Liver (tissue), 9 donors: ENCODE data around the gene ONECUT1. TPM values are rescaled to one million over a fixed set of nuclear protein-coding genes. Genes with fewer than 3 reads are reported as not detected.
A peak's percentile ranks its signal among the peaks of the same experiment; 100 is the strongest.

Experiments
- DNase-seq: peaks from one replicate; pipeline ENCODE4 v3.0.0-alpha.2; 2017; ENCODE audit warnings: low spot score
- H3K27ac ChIP-seq, 2 donors: one replicate each; pipeline ENCODE4 v1.7.0; 2013; ENCODE audit warnings: inconsistent platforms in 2 of 2, low read length in 2 of 2, control low read depth in 1 of 2, low read depth in 1 of 2, mild to moderate bottlenecking in 1 of 2
- H3K27me3 ChIP-seq, 4 donors: one replicate each; pipeline versions ENCODE4 v1.6.1 to v1.7.0; 2013; ENCODE audit warnings: low read length in 3 of 4, inconsistent platforms in 1 of 4, mild to moderate bottlenecking in 1 of 4, moderate library complexity in 1 of 4; ENCODE audit not compliant: control insufficient read depth in 4 of 4, insufficient read depth in 4 of 4
- H3K36me3 ChIP-seq, 4 donors: one replicate each; pipeline versions ENCODE4 v1.6.1 to v1.7.0; 2013; ENCODE audit warnings: low read length in 3 of 4, mild to moderate bottlenecking in 3 of 4, low read depth in 1 of 4, moderate library complexity in 1 of 4; ENCODE audit not compliant: control insufficient read depth in 4 of 4, insufficient read depth in 3 of 4
- H3K4me1 ChIP-seq, 4 donors: one replicate each; pipeline versions ENCODE4 v1.6.1 to v1.7.0; 2013; ENCODE audit warnings: low read length in 3 of 4, mild to moderate bottlenecking in 3 of 4, moderate library complexity in 1 of 4; ENCODE audit not compliant: control insufficient read depth in 4 of 4, insufficient read depth in 4 of 4
- H3K4me3 ChIP-seq, 3 donors: one replicate each; pipeline versions ENCODE4 v1.6.1 to v1.7.0; 2013; ENCODE audit warnings: low read length in 3 of 3, control low read depth in 1 of 3, low read depth in 1 of 3, mild to moderate bottlenecking in 1 of 3
- H3K9ac ChIP-seq, 2 donors: one replicate each; pipeline ENCODE4 v1.7.0; 2013; ENCODE audit warnings: low read length in 2 of 2, mild to moderate bottlenecking in 2 of 2, moderate library complexity in 2 of 2, control low read depth in 1 of 2, low read depth in 1 of 2
- H3K9me3 ChIP-seq, 4 donors: one replicate each; pipeline versions ENCODE4 v1.6.1 to v1.7.0; 2013; ENCODE audit warnings: low read length in 3 of 4; ENCODE audit not compliant: control insufficient read depth in 4 of 4
- EGR1 ChIP-seq, 2 donors: IDR thresholded peaks; 2 replicates each; pipeline ENCODE4 v1.6.1; 2016 to 2018; ENCODE audit warnings: antibody characterized with exemption in 2 of 2, low read depth in 2 of 2
- FOXA1 ChIP-seq: IDR thresholded peaks from 2 replicates; pipeline ENCODE4 v1.6.1; 2016; ENCODE audit warnings: antibody characterized with exemption
- GABPA ChIP-seq, 2 donors: IDR thresholded peaks in 1 of 2; conservative IDR thresholded peaks in 1 of 2; 2 replicates each; pipeline ENCODE4 v1.6.1; 2016; ENCODE audit warnings: antibody characterized with exemption in 2 of 2, mild to moderate bottlenecking in 1 of 2, moderate library complexity in 1 of 2
- HNF4A ChIP-seq, 2 donors: conservative IDR thresholded peaks; 2 replicates each; pipeline ENCODE4 v1.6.1; 2016; ENCODE audit warnings: antibody characterized with exemption in 2 of 2, mild to moderate bottlenecking in 2 of 2
- HNF4G ChIP-seq: IDR thresholded peaks from 2 replicates; pipeline ENCODE4 v1.6.1; 2016; ENCODE audit warnings: antibody characterized with exemption
- MAX ChIP-seq: IDR thresholded peaks from 2 replicates; pipeline ENCODE4 v1.6.1; 2016; ENCODE audit warnings: antibody characterized with exemption
- NR2F2 ChIP-seq: IDR thresholded peaks from 2 replicates; pipeline ENCODE4 v1.6.1; 2016; ENCODE audit warnings: antibody characterized with exemption
- RAD21 ChIP-seq, 2 donors: IDR thresholded peaks; 2 replicates each; pipeline ENCODE4 v1.6.1; 2016; ENCODE audit warnings: antibody characterized with exemption in 2 of 2, mild to moderate bottlenecking in 2 of 2
- SP1 ChIP-seq: IDR thresholded peaks from 2 replicates; pipeline ENCODE4 v1.6.1; 2018; ENCODE audit warnings: antibody characterized with exemption, mild to moderate bottlenecking
- TAF1 ChIP-seq: conservative IDR thresholded peaks from 2 replicates; pipeline ENCODE4 v1.6.1; 2016; ENCODE audit warnings: antibody characterized with exemption, mild to moderate bottlenecking
- YY1 ChIP-seq: IDR thresholded peaks from 2 replicates; pipeline ENCODE4 v1.6.1; 2016; ENCODE audit warnings: antibody characterized with exemption, mild to moderate bottlenecking
- WGBS: extraction: QIAGEN DNeasy Blood & Tissue Kit; methylation state at CpG from one replicate; pipeline ENCODE4 v1.1.7; 2013; 5-methylcytosine and 5-hydroxymethylcytosine counted together
- polyA plus RNA-seq, 2 donors: library from polyadenylated mRNA; stranded (reverse) in 1 of 2; unstranded in 1 of 2; fragments of 200-250 nt in 1 of 2; fragments of >200 nt in 1 of 2; fragmentation: Nextera tagmentation in 1 of 2; extraction: Ambion mirVana in 1 of 2; gene quantifications; one replicate each; pipeline versions ENCODE4 v1.2.1 to v1.2.3, GENCODE V29; 2013 to 2015
- total RNA-seq, 2 donors: library from RNA; depleted of rRNA; stranded (reverse); fragments of >200 nt; gene quantifications; one replicate each; pipeline ENCODE4 v1.2.3, GENCODE V29; 2014
- TF ChIP-seq, protein P1 (sequence below): IDR thresholded peaks from 2 replicates; pipeline ENCODE4 v1.6.1; 2016; ENCODE audit warnings: antibody characterized with exemption
- TF ChIP-seq, protein P2 (sequence below): fragments of 150-350 bp; IDR thresholded peaks from 2 replicates; pipeline ENCODE4 v1.5.1; 2017; ENCODE audit warnings: improper control_type of control experiment, low read depth, low read length; ENCODE audit not compliant: missing input control
- donor health status: healthy.
- donor health status: healthy.
- donor health status: healthy.
- donor health status: healthy.
- donor health status: healthy.

ONECUT1 gene
- total and polyA plus RNA-seq, 4 donors: 7.7 to 51.0 (median 14.8) TPM

GRCh38 chr15:52797625-52798501 lies 7.7 kb upstream of the ONECUT1 start:
- Histone ChIP-seq H3K36me3 (no peaks in the 10 kb centered on the region), H3K4me1 (peaks cover 15 to 54% (median 44%) of the 10 kb centered on the region in 4 donors), H3K4me3 (peak overlapping the region; percentile 11 to 40 (median 18)), H3K9me3 (no peaks in the 10 kb centered on the region), H3K27me3 (no peaks in the 10 kb centered on the region), H3K9ac (peak overlapping the region; percentile 42 to 73), H3K27ac (peak overlapping the region; percentile 72 to 74)
- TF ChIP-seq RAD21 (IDR thresholded peaks at IDR 0.05) (no peak), GABPA (IDR thresholded peaks at IDR 0.05 in 1 of 2, conservative IDR thresholded peaks at IDR 0.05 in 1 of 2) (no peak), NR2F2 (no peak), FOXA1 (no peak), SP1 (no peak), MAX (no peak), HNF4A (conservative IDR thresholded peaks at IDR 0.05) (no peak), YY1 (no peak), HNF4G (no peak), EGR1 (IDR thresholded peaks at IDR 0.05; ENCODE audit: low read depth in 2 of 2) (no peak), TAF1 (no peak)
- TF ChIP-seq, protein P1, sequence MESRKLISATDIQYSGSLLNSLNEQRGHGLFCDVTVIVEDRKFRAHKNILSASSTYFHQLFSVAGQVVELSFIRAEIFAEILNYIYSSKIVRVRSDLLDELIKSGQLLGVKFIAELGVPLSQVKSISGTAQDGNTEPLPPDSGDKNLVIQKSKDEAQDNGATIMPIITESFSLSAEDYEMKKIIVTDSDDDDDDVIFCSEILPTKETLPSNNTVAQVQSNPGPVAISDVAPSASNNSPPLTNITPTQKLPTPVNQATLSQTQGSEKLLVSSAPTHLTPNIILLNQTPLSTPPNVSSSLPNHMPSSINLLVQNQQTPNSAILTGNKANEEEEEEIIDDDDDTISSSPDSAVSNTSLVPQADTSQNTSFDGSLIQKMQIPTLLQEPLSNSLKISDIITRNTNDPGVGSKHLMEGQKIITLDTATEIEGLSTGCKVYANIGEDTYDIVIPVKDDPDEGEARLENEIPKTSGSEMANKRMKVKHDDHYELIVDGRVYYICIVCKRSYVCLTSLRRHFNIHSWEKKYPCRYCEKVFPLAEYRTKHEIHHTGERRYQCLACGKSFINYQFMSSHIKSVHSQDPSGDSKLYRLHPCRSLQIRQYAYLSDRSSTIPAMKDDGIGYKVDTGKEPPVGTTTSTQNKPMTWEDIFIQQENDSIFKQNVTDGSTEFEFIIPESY: no peak
- TF ChIP-seq, protein P2, sequence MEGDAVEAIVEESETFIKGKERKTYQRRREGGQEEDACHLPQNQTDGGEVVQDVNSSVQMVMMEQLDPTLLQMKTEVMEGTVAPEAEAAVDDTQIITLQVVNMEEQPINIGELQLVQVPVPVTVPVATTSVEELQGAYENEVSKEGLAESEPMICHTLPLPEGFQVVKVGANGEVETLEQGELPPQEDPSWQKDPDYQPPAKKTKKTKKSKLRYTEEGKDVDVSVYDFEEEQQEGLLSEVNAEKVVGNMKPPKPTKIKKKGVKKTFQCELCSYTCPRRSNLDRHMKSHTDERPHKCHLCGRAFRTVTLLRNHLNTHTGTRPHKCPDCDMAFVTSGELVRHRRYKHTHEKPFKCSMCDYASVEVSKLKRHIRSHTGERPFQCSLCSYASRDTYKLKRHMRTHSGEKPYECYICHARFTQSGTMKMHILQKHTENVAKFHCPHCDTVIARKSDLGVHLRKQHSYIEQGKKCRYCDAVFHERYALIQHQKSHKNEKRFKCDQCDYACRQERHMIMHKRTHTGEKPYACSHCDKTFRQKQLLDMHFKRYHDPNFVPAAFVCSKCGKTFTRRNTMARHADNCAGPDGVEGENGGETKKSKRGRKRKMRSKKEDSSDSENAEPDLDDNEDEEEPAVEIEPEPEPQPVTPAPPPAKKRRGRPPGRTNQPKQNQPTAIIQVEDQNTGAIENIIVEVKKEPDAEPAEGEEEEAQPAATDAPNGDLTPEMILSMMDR: no peak
- 11% methylated on average over 45 of the region's 45 CpGs for WGBS
- no peak for DNase-seq

GRCh38 chr15:52796753-52797520 lies 6.8 kb upstream of the ONECUT1 start:
- TF ChIP-seq, protein P1: no peak
- TF ChIP-seq SP1: no peak
- H3K9ac ChIP-seq: no peak overlapping the region
- no peaks in the 10 kb centered on the region for H3K9me3 ChIP-seq
- no peak overlapping the region for H3K4me3 ChIP-seq
- H3K36me3 ChIP-seq: no peaks in the 10 kb centered on the region
- 32% methylated on average over 8 of the region's 8 CpGs for WGBS
- DNase-seq: no peak
- H3K27ac ChIP-seq: no peak overlapping the region
- H3K27me3 ChIP-seq: no peaks in the 10 kb centered on the region
- peaks cover 15 to 44% (median 35%) of the 10 kb centered on the region in 4 donors for H3K4me1 ChIP-seq
